K562 (cell line): ENCODE results near the gene SPAG17. TPM values are rescaled to one million over a fixed set of nuclear protein-coding genes. Genes with fewer than 3 reads are reported as not detected.
A peak's percentile ranks its signal among the peaks of the same experiment; 100 is the strongest.

Experiments used
- CGGBP1 ChIP-seq: fragments of 250-450 bp; sonication (Bioruptor Pico); IDR thresholded peaks from 2 replicates; pipeline ENCODE4 v1.9.0; 2021; ENCODE audit warnings: mild to moderate bottlenecking
- ESRRB ChIP-seq: fragments of 250-450 bp; sonication (Bioruptor Pico); IDR thresholded peaks from 2 replicates; pipeline ENCODE4 v1.5.0; 2020; ENCODE audit warnings: mild to moderate bottlenecking, moderate library complexity, borderline replicate concordance
- ETV5 ChIP-seq: sonication (generic); formaldehyde crosslinking; IDR thresholded peaks from 2 replicates; pipeline ENCODE4 v1.4.0; 2020; ENCODE audit warnings: low read depth, mild to moderate bottlenecking, missing genetic modification reagents
- HDAC3 ChIP-seq: fragments of 450-650 bp; IDR thresholded peaks from 2 replicates; pipeline ENCODE4 v1.6.1; 2018; ENCODE audit warnings: borderline replicate concordance, mild to moderate bottlenecking, moderate library complexity; ENCODE audit not compliant: partially characterized antibody
- HINFP ChIP-seq: fragments of 450-650 bp; conservative IDR thresholded peaks from 2 replicates; pipeline ENCODE4 v1.6.1; 2016; ENCODE audit warnings: missing genetic modification characterization, low read depth, mild to moderate bottlenecking, control low read depth, missing compliant biosample characterization
- IRF1 ChIP-seq: sonication (generic); formaldehyde crosslinking; IDR thresholded peaks from 2 replicates; pipeline ENCODE4 v1.8.0; 2022; ENCODE audit warnings: missing genetic modification reagents, mild to moderate bottlenecking, borderline replicate concordance
- KDM1A ChIP-seq, 2 experiments: fragments of 450-650 bp; IDR thresholded peaks; 2 replicates each; pipeline ENCODE4 v1.6.1; 2016; ENCODE audit warnings: mild to moderate bottlenecking in 2 of 2
- MCM3 ChIP-seq: fragments of 450-650 bp; IDR thresholded peaks from 2 replicates; pipeline ENCODE4 v1.6.1; 2016
- NCOA1 ChIP-seq: fragments of 450-650 bp; IDR thresholded peaks from 2 replicates; pipeline ENCODE4 v1.6.1; 2016; ENCODE audit warnings: low read depth
- NCOR1 ChIP-seq: fragments of 450-650 bp; IDR thresholded peaks from 2 replicates; pipeline ENCODE4 v1.6.1; 2016; ENCODE audit warnings: mild to moderate bottlenecking, moderate library complexity
- NFXL1 ChIP-seq: fragments of 450-650 bp; formaldehyde crosslinking; IDR thresholded peaks from 2 replicates; pipeline ENCODE4 v1.4.0; 2021; ENCODE audit warnings: mild to moderate bottlenecking
- PBX2 ChIP-seq, 2 experiments: IDR thresholded peaks in 1 of 2; conservative IDR thresholded peaks in 1 of 2; 2 replicates each; pipeline ENCODE4 v1.6.1; 2016; ENCODE audit warnings: low read depth in 2 of 2, mild to moderate bottlenecking in 1 of 2, missing compliant biosample characterization in 1 of 2, missing genetic modification characterization in 1 of 2, moderate library complexity in 1 of 2
- PHB ChIP-seq: fragments of 250-450 bp; sonication (Bioruptor Pico); IDR thresholded peaks from 2 replicates; pipeline ENCODE4 v1.5.0; 2021
- POLR2A ChIP-seq: fragments of 450-650 bp; conservative IDR thresholded peaks from 2 replicates; pipeline ENCODE4 v1.6.1; 2016
- SAFB ChIP-seq: fragments of 200-400 bp; formaldehyde crosslinking; IDR thresholded peaks from 2 replicates; pipeline ENCODE4 v1.6.1; 2017; ENCODE audit warnings: low read depth, low read length, borderline replicate concordance
- SIX5 ChIP-seq, 2 experiments: IDR thresholded peaks; 2 replicates each; pipeline ENCODE4 v1.6.1; 2011; ENCODE audit warnings: low read length in 2 of 2, borderline replicate concordance in 1 of 2, low read depth in 1 of 2, mild to moderate bottlenecking in 1 of 2, moderate library complexity in 1 of 2; ENCODE audit not compliant: insufficient read depth in 1 of 2
- STAT5B ChIP-seq: fragments of 250-450 bp; sonication (Bioruptor Pico); IDR thresholded peaks from 2 replicates; pipeline ENCODE4 v1.8.0; 2021; ENCODE audit warnings: mild to moderate bottlenecking, inconsistent platforms
- TAF7 ChIP-seq: fragments of 450-650 bp; IDR thresholded peaks from 2 replicates; pipeline ENCODE4 v1.6.1; 2016; ENCODE audit warnings: missing genetic modification characterization, missing compliant biosample characterization
- ZEB2 ChIP-seq: fragments of 450-650 bp; IDR thresholded peaks from 2 replicates; pipeline ENCODE4 v1.6.1; 2016
- ZKSCAN1 ChIP-seq: fragments of 150-350 bp; IDR thresholded peaks from 2 replicates; pipeline ENCODE4 v1.6.1; 2016; ENCODE audit warnings: low read depth, low read length
- ZNF133 ChIP-seq: fragments of 250-450 bp; sonication (Bioruptor Pico); IDR thresholded peaks from 2 replicates; pipeline ENCODE4 v1.4.0; 2020; ENCODE audit warnings: mild to moderate bottlenecking
- ZNF146 ChIP-seq: IDR thresholded peaks from one replicate; pipeline ENCODE4 v1.6.1; 2018; ENCODE audit warnings: missing compliant biosample characterization; ENCODE audit not compliant: unreplicated experiment
- ZNF23 ChIP-seq: fragments of 250-450 bp; sonication (Bioruptor Pico); IDR thresholded peaks from 2 replicates; pipeline ENCODE4 v1.4.0; 2020; ENCODE audit warnings: mild to moderate bottlenecking
- ZNF699 ChIP-seq: fragments of 250-450 bp; sonication (Bioruptor Pico); IDR thresholded peaks from 2 replicates; pipeline ENCODE4 v1.8.0; 2021; ENCODE audit warnings: mild to moderate bottlenecking, moderate library complexity; ENCODE audit not compliant: insufficient replicate concordance
- ZSCAN29 ChIP-seq: fragments of 450-650 bp; IDR thresholded peaks from 2 replicates; pipeline ENCODE4 v1.6.1; 2017
- polyA plus RNA-seq, 8 experiments: library from polyadenylated mRNA; depleted of rRNA in 4 of 8; stranded (reverse) in 5 of 8; unstranded in 3 of 8; fragments of >200 nt; fragmentation: Nextera tagmentation in 2 of 8; fragmentation: Illumina TruSeq in 1 of 8; extraction: Ambion mirVana in 2 of 8; extraction: Trizol in 1 of 8; gene quantifications; 2 replicates each; pipeline versions ENCODE4 v1.2.1 to v1.2.3, GENCODE V29; 2011 to 2014; ENCODE audit warnings: inconsistent platforms in 1 of 8, missing spikeins in 1 of 8
- total RNA-seq, 7 experiments: library from RNA; depleted of rRNA in 6 of 7; stranded (reverse); fragments of >200 nt in 6 of 7; fragmentation: Illumina TruSeq in 2 of 7; extraction: Trizol in 2 of 7; gene quantifications; 2 replicates each; pipeline versions ENCODE4 v1.2.1 to v1.2.3, GENCODE V29; 2011 to 2021; ENCODE audit warnings: low replicate concordance in 1 of 7

The SPAG17 gene
- total and polyA plus RNA-seq, 9 of the 15 experiments (the other 6 are each of a cell fraction or from before 2014, with no cell fraction given) = 0.07 to 2.1 (median 1.5) TPM

GRCh38 chr1:117929343-117930172 is 255.5 kb downstream of the SPAG17 start, which contains the start of the genes GDAP2 and WDR3 (continued):
- TF ChIP-seq ZSCAN29 (no peak), ZKSCAN1 (no peak), MCM3 (no peak), STAT5B (CRISPR knock-in tag) (no peak), POLR2A (peak; percentile 92), ZNF146 (no peak), PBX2 (CRISPR knock-in tag; IDR thresholded peaks at IDR 0.05; ENCODE audit: low read depth) (no peak), PBX2 (tag; conservative IDR thresholded peaks at IDR 0.05; ENCODE audit: low read depth) (no peak), ZEB2 (no peak), NCOA1 (no peak), ZNF699 (CRISPR knock-in tag) (no peak), HINFP (tag) (no peak), PHB (CRISPR knock-in tag) (peak; percentile 58; the same call in 1 of the 2 replicates), NFXL1 (CRISPR knock-in tag) (no peak), ZNF23 (CRISPR knock-in tag) (no peak), TAF7 (tag) (0 out of 2 replicates have a peak, but pooled peaks have one; percentile 9), KDM1A (IDR thresholded peaks at IDR 0.05) (no peak), SIX5 (IDR thresholded peaks at IDR 0.05; ENCODE audit: borderline replicate concordance in 1 of 2, insufficient read depth in 1 of 2, low read depth in 1 of 2, low read length in 2 of 2) (peak in 1 of 2 experiments; percentile 23; a peak in 1 of 4 replicates), ZNF133 (no peak), ESRRB (CRISPR knock-in tag) (no peak), HDAC3 (no peak), ETV5 (no peak; the same call in 1 of the 2 replicates), NCOR1 (no peak), SAFB (no peak), CGGBP1 (CRISPR knock-in tag) (no peak), IRF1 (no peak)
